Body of pancreas (tissue), 4 donors: ENCODE results near the gene GNAT1. TPM values are rescaled to one million over a fixed set of nuclear protein-coding genes. Genes with fewer than 3 reads are reported as not detected.

Experiments used
- ATAC-seq: fragments of 150-250 bp; one replicate; pipeline ENCODE4 v1.9.1; 2016
- DNase-seq, 4 donors: peaks; one replicate each; pipeline ENCODE4 v3.0.0-alpha.2; 2019
- H3K27ac ChIP-seq, 4 donors: fragments of 200-600 bp; sonication (generic); 1 replicate in 3 of 4; 2 replicates in 1 of 4; pipeline versions ENCODE4 v1.5.1 to v1.6.1; 2016 to 2019; ENCODE audit warnings: mild to moderate bottlenecking in 1 of 4, mixed read lengths in 1 of 4, moderate library complexity in 1 of 4
- H3K27me3 ChIP-seq, 2 donors: fragments of 200-600 bp; sonication (generic); one replicate each; pipeline ENCODE4 v1.6.0; 2016; ENCODE audit warnings: mild to moderate bottlenecking in 1 of 2
- H3K36me3 ChIP-seq, 2 donors: fragments of 200-600 bp; sonication (generic); replicated peaks in 1 of 2; 2 replicates each; pipeline ENCODE4 v1.5.1; 2016; ENCODE audit warnings: low read depth in 2 of 2; ENCODE audit not compliant: insufficient read depth in 1 of 2
- H3K4me1 ChIP-seq: fragments of 200-600 bp; sonication (generic); one replicate; pipeline ENCODE4 v1.6.0; 2016
- H3K4me3 ChIP-seq, 2 donors: fragments of 200-600 bp; sonication (generic); 1 replicate in 1 of 2; 2 replicates in 1 of 2; pipeline ENCODE4 v1.5.1; 2016 to 2019
- H3K9me3 ChIP-seq, 3 donors: fragments of 200-600 bp; sonication (generic); 1 replicate in 2 of 3; 2 replicates in 1 of 3; pipeline ENCODE4 v1.5.1; 2016
- POLR2A ChIP-seq, 3 donors: fragments of 450-650 bp; IDR thresholded peaks; one replicate each; pipeline ENCODE4 v1.6.1; 2016; ENCODE audit warnings: antibody characterized with exemption in 3 of 3, mild to moderate bottlenecking in 2 of 3
- WGBS, 2 donors: methylation state at CpG; one replicate each; pipeline ENCODE4 v1.1.5; 2017; 5-methylcytosine and 5-hydroxymethylcytosine counted together
- intact Hi-C: fragments of 100-400 bp; cut with DNase I; formaldehyde crosslinking; loops from one replicate; pipeline ENCODE4 v1.15.1; 2023
- total RNA-seq, 2 donors: library from RNA; depleted of rRNA; stranded (reverse); fragments of >200 nt; gene quantifications; one replicate each; pipeline ENCODE4 v1.1.0, GENCODE V29; 2016
- TF ChIP-seq, protein P1 (sequence below), 7 experiments: fragments of 450-650 bp in 4 of 7; fragments of 200-600 bp in 3 of 7; sonication (generic) in 3 of 7; IDR thresholded peaks; one replicate each; pipeline ENCODE4 v1.5.1; 2016 to 2019; ENCODE audit warnings: antibody characterized with exemption in 7 of 7

Gene GNAT1
- total RNA-seq, 2 donors from 2014 or later: not detected

DNA sequence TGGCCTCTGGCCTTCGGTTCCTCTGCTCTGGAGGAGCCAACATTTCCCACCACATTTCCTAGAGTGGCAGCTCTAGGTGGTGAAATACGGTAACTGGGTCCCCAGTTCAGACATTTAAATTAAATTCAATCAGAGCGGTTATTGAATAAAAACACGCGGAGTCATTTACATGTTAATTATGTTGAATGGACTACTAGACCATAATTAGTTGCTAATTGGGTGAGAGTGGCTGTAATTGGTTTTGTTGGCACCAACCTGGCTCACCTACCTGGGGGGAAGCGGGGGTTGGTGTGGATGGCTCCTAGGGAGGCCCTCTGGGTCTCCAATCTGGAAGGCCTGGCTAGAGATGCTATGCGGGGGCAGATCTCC, 23.6 kb upstream of the GNAT1 start:
- H3K27me3 ChIP-seq: no peaks in the 10 kb centered on the region
- no peaks in the 10 kb centered on the region for H3K36me3 ChIP-seq
- no peak overlapping the region for H3K4me3 ChIP-seq
- DNase-seq (no peak), ATAC-seq (no peak)
- H3K4me1 ChIP-seq: peaks cover 26% of the 10 kb centered on the region
- intact Hi-C loops: no loop called here
- H3K9me3 ChIP-seq: no peaks in the 10 kb centered on the region
- no peak overlapping the region for H3K27ac ChIP-seq
- 83 to 94% methylated on average over 7 of the region's 7 CpGs for WGBS, 2 donors
- TF ChIP-seq, protein P1, sequence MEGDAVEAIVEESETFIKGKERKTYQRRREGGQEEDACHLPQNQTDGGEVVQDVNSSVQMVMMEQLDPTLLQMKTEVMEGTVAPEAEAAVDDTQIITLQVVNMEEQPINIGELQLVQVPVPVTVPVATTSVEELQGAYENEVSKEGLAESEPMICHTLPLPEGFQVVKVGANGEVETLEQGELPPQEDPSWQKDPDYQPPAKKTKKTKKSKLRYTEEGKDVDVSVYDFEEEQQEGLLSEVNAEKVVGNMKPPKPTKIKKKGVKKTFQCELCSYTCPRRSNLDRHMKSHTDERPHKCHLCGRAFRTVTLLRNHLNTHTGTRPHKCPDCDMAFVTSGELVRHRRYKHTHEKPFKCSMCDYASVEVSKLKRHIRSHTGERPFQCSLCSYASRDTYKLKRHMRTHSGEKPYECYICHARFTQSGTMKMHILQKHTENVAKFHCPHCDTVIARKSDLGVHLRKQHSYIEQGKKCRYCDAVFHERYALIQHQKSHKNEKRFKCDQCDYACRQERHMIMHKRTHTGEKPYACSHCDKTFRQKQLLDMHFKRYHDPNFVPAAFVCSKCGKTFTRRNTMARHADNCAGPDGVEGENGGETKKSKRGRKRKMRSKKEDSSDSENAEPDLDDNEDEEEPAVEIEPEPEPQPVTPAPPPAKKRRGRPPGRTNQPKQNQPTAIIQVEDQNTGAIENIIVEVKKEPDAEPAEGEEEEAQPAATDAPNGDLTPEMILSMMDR (IDR thresholded peaks at IDR 0.05): no peak
- no peak for TF ChIP-seq POLR2A (IDR thresholded peaks at IDR 0.05)

DNA sequence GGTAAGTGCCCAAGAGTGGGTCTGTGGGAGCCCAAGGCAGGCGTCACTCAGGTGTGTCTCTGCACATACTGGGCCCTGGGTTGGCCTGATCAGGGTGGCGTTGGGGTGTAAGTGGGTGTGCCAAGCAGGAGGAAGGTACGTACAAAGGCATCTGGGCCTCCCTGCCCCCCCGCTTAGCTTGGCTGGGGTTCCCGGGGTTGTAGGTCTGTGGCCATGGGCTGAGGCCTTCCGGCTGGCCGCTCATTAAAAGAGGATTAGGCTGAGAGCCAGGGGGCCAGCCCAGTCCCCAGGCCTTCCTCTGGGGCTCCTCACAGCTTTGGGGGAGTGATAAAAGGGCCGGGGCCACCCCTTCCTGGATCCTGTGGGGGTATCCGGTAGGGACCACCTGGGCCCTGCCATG, 23.0 kb upstream of the GNAT1 start:
- ATAC-seq (no peak), DNase-seq (no peak)
- Histone ChIP-seq H3K27ac (peak overlapping the region in 1 of 4 donors; percentile 15), H3K27me3 (no peaks in the 10 kb centered on the region), H3K9me3 (no peaks in the 10 kb centered on the region), H3K4me3 (no peak overlapping the region), H3K36me3 (no peaks in the 10 kb centered on the region), H3K4me1 (peaks cover 28% of the 10 kb centered on the region)
- TF ChIP-seq, protein P1 (IDR thresholded peaks at IDR 0.05): no peak
- no peak for TF ChIP-seq POLR2A (IDR thresholded peaks at IDR 0.05)
- 72 to 77% methylated on average over 4 to 9 of the region's 9 CpGs for WGBS, 2 donors
- intact Hi-C loops: no loop called here

GRCh38 chr3:50168791-50169190, 22.6 kb upstream of the GNAT1 start:
- ATAC-seq: no peak
- TF ChIP-seq, protein P1 (IDR thresholded peaks at IDR 0.05): no peak
- no peak for TF ChIP-seq POLR2A (IDR thresholded peaks at IDR 0.05)
- H3K27ac ChIP-seq: peak overlapping the region in 2 of 4 donors; percentile 15 to 37
- H3K4me1 ChIP-seq: peaks cover 27% of the 10 kb centered on the region
- no peak overlapping the region for H3K4me3 ChIP-seq
- H3K36me3 ChIP-seq: no peaks in the 10 kb centered on the region
- intact Hi-C loops: no loop called here
- no peaks in the 10 kb centered on the region for H3K27me3 ChIP-seq
- no peaks in the 10 kb centered on the region for H3K9me3 ChIP-seq
- DNase-seq: no peak
- 90 to 94% methylated on average over 2 to 6 of the region's 6 CpGs for WGBS, 2 donors

DNA sequence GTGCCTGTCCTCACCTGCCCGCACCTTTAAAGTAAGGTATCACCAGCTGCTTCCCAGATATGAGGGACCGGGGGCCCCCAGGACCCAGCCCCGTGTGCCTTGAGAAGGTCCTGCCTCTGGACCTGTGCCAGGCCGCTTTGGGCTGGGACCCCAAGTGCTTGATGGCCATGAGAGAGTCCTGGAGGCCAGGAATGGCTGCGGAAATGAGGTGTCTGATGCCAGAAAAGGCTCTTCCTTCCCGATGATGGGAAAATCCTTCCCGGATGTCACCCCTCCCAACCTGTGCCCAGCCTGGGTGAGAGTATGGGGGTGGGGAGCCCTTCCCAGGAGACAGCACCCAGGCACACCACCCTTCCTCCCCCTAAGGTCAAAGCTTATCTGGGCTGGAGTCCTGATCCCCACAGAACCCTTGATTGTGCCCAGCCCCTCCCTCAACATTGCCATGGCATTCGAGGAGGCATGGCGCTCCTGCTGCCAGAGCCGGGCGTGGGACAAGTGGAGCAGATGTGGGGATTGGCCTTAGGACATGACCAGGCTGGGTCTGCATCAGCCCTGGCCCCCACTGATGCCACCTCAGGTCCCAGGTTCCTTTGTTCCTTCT, 22.1 kb upstream of the GNAT1 start:
- DNase-seq: no peak
- Histone ChIP-seq H3K4me3 (no peak overlapping the region), H3K27me3 (no peaks in the 10 kb centered on the region), H3K4me1 (peaks cover 23% of the 10 kb centered on the region), H3K9me3 (no peaks in the 10 kb centered on the region), H3K27ac (peak overlapping the region in 2 of 4 donors; percentile 37 to 45), H3K36me3 (no peaks in the 10 kb centered on the region)
- ATAC-seq: no peak
- no peak for TF ChIP-seq POLR2A (IDR thresholded peaks at IDR 0.05)
- TF ChIP-seq, protein P1 (IDR thresholded peaks at IDR 0.05): no peak
- WGBS, 2 donors: 70 to 79% methylated on average over 4 to 11 of the region's 11 CpGs
- intact Hi-C loops: no loop called here

GRCh38 chr3:50169858-50170257, 21.6 kb upstream of the GNAT1 start:
- TF ChIP-seq POLR2A (IDR thresholded peaks at IDR 0.05): no peak
- TF ChIP-seq, protein P1 (IDR thresholded peaks at IDR 0.05): no peak
- no peak for DNase-seq
- Histone ChIP-seq H3K4me3 (no peak overlapping the region), H3K27ac (peak overlapping the region in 2 of 4 donors; percentile 35 to 45), H3K9me3 (no peaks in the 10 kb centered on the region), H3K27me3 (no peaks in the 10 kb centered on the region), H3K36me3 (no peaks in the 10 kb centered on the region), H3K4me1 (peaks cover 23% of the 10 kb centered on the region)
- no peak for ATAC-seq
- intact Hi-C loops: no loop called here
- 87% methylated on average over 1 of the region's 1 CpG; no CpG with 5 or more reads in 1 of the 2 donors for WGBS, 2 donors
